Ectodermal cell (in vitro differentiated cells): ENCODE data around the gene RGS7BP.

ENCODE experiments used
- H3K27ac ChIP-seq: 2 replicates; pipeline ENCODE4 v1.7.0; 2013; ENCODE audit warnings: mild to moderate bottlenecking, low read depth, low read length; ENCODE audit not compliant: insufficient read depth, poor library complexity, severe bottlenecking
- H3K27me3 ChIP-seq: 2 replicates; pipeline ENCODE4 v1.7.0; 2013; ENCODE audit warnings: mild to moderate bottlenecking, low read length; ENCODE audit not compliant: insufficient read depth, control insufficient read depth, poor library complexity, severe bottlenecking
- H3K36me3 ChIP-seq: one replicate; pipeline ENCODE4 v1.7.0; 2013; ENCODE audit warnings: low read length; ENCODE audit not compliant: control insufficient read depth, insufficient read depth
- H3K4me1 ChIP-seq: one replicate; pipeline ENCODE4 v1.7.0; 2013; ENCODE audit warnings: low read length; ENCODE audit not compliant: control insufficient read depth, insufficient read depth
- H3K4me3 ChIP-seq: 2 replicates; pipeline ENCODE4 v1.7.0; 2013; ENCODE audit warnings: low read depth, low read length, control low read depth; ENCODE audit not compliant: insufficient read depth
- H3K9me3 ChIP-seq: 2 replicates; pipeline ENCODE4 v1.7.0; 2013; ENCODE audit warnings: mild to moderate bottlenecking, low read length, moderate library complexity; ENCODE audit not compliant: control insufficient read depth
- WGBS, 2 experiments: methylation state at CpG; one replicate each; pipeline ENCODE4 v1.1.7; 2013; ENCODE audit warnings: missing lambda C conversion rate in 2 of 2; 5-methylcytosine and 5-hydroxymethylcytosine counted together

Gene RGS7BP

GRCh38 chr5:64649512-64649911 lies 143.7 kb downstream of the RGS7BP start:
- H3K4me1 ChIP-seq = peaks cover 4% of the 10 kb centered on the region
- H3K27me3 ChIP-seq = no peaks in the 10 kb centered on the region
- H3K4me3 ChIP-seq = no peak overlapping the region
- no peaks in the 10 kb centered on the region for H3K9me3 ChIP-seq
- no peak overlapping the region for H3K27ac ChIP-seq
- 78 to 86% methylated on average over 2 of the region's 2 CpGs for WGBS, 2 experiments
- no peaks in the 10 kb centered on the region for H3K36me3 ChIP-seq

GRCh38 chr5:64653766-64654560 lies 148.1 kb downstream of the RGS7BP start:
- H3K4me1 ChIP-seq = peaks cover 3% of the 10 kb centered on the region
- no peak overlapping the region for H3K4me3 ChIP-seq
- H3K9me3 ChIP-seq = no peaks in the 10 kb centered on the region
- no peak overlapping the region for H3K27ac ChIP-seq
- H3K36me3 ChIP-seq = no peaks in the 10 kb centered on the region
- H3K27me3 ChIP-seq = no peaks in the 10 kb centered on the region
- WGBS, 2 experiments = 93 to 94% methylated on average over 3 of the region's 3 CpGs

DNA sequence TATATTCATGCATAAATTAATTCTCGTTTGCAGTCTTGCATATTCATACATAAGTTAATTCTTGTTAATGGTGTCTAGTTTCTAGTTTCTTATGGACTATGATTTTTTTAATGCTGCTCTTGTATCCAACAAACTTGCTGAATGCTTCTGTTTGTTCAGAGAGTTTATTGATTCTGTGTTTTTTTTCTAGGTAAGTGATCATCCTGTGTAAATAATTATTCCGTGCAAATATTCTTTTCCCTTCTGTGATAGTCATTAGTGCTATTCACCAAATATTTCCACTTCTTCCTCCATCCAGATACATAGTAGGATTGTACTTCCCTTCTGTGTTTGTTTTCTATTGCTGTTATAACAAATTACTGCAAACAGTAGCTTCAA lies 148.7 kb downstream of the RGS7BP start:
- 100% methylated on average over 1 of the region's 2 CpGs; no CpG with 5 or more reads in 1 of the 2 experiments for WGBS, 2 experiments

GRCh38 chr5:64655596-64655995 lies 149.8 kb downstream of the RGS7BP start:
- no peaks in the 10 kb centered on the region for H3K36me3 ChIP-seq
- WGBS, 2 experiments = 86 to 92% methylated on average over 1 of the region's 1 CpG

More for the DNA sequence above, 148.7 kb downstream of the RGS7BP start:
- Histone ChIP-seq H3K27me3 (no peaks in the 10 kb centered on the region), H3K4me1 (peaks cover 5% of the 10 kb centered on the region), H3K9me3 (no peaks in the 10 kb centered on the region), H3K36me3 (no peaks in the 10 kb centered on the region), H3K4me3 (no peak overlapping the region), H3K27ac (no peak overlapping the region)

DNA sequence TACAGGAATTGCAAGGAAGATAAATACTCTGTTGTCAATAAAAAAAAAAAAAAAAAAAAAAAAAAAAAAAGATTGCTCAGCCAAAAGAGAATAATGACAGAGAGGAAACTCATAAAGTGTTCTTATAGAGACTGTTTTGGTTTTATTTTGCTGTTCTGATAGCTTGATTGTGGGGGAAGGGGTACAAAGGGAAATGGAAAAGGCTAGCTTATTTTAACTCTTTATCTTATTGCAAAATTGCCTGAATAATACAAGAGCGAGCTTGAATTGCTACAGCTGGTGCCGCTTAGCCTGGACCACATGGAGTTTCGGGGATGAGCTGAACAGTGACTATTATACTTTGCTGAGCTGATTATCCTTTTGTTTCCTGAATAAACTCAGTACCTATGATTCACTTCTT lies 153.5 kb downstream of the RGS7BP start:
- Histone ChIP-seq H3K27me3 (no peaks in the 10 kb centered on the region), H3K4me3 (no peak overlapping the region), H3K36me3 (no peaks in the 10 kb centered on the region), H3K9me3 (no peaks in the 10 kb centered on the region), H3K4me1 (peaks cover 8% of the 10 kb centered on the region), H3K27ac (no peak overlapping the region)
- 81 to 84% methylated on average over 3 of the region's 3 CpGs for whole genome bisulfite sequencing, 2 experiments

More at GRCh38 chr5:64655596-64655995, 149.8 kb downstream of the RGS7BP start:
- H3K27ac ChIP-seq = no peak overlapping the region
- H3K4me3 ChIP-seq = no peak overlapping the region
- H3K27me3 ChIP-seq = no peaks in the 10 kb centered on the region
- H3K9me3 ChIP-seq = no peaks in the 10 kb centered on the region
- peaks cover 8% of the 10 kb centered on the region for H3K4me1 ChIP-seq
